Measurements from ENCODE around the gene MIAT. TPM values are rescaled to one million over a fixed set of nuclear protein-coding genes. Genes with fewer than 3 reads are reported as not detected.

MIAT gene
- polyA plus RNA-seq, 2 of the 4 experiments (the other 2 are of a cell fraction) = 1.5 to 2.2 TPM

DNA sequence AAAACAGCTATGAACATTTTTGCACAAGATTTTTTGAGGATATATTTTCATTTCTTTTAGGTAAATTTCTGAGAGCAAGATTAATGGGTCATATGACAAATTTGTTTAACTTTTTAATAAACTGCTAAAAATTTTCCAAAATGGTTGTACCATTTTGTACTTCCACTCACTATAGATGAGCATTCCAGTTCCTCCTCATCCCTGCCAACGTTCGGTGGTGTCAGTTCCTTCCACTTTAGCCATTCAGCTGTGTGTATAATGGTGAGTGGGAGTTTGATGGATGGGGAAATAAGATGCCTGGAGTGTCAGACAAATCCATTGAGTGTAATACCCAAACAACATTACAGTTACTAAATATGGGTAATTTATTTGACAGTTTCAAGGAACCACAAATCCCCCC is 49.7 kb downstream of the MIAT start:
- CTCF ChIA-PET = no interaction called here
- WGBS (ENCODE audit: missing lambda C conversion rate) = 89% methylated on average over 2 of the region's 2 CpGs
- ATAC-seq (no peak), DNase-seq (ENCODE audit: low read depth in 1 of 2, low spot score in 1 of 2) (peak in 1 of 2 experiments; percentile 27), FAIRE-seq (no peak)
- TF ChIP-seq, protein P1, sequence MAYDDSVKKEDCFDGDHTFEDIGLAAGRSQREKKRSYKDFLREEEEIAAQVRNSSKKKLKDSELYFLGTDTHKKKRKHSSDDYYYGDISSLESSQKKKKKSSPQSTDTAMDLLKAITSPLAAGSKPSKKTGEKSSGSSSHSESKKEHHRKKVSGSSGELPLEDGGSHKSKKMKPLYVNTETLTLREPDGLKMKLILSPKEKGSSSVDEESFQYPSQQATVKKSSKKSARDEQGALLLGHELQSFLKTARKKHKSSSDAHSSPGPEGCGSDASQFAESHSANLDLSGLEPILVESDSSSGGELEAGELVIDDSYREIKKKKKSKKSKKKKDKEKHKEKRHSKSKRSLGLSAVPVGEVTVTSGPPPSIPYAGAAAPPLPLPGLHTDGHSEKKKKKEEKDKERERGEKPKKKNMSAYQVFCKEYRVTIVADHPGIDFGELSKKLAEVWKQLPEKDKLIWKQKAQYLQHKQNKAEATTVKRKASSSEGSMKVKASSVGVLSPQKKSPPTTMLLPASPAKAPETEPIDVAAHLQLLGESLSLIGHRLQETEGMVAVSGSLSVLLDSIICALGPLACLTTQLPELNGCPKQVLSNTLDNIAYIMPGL (CRISPR knock-in tag; IDR thresholded peaks at IDR 0.05; ENCODE audit: borderline replicate concordance) = no peak
- no peak for TF ChIP-seq PHF8 (IDR thresholded peaks at IDR 0.05; ENCODE audit: borderline replicate concordance, low read depth)
- no peak for TF ChIP-seq ESRRA (IDR thresholded peaks at IDR 0.05; ENCODE audit: borderline replicate concordance, low read length)
- TF ChIP-seq MAFK (IDR thresholded peaks at IDR 0.05; ENCODE audit: partially characterized antibody) = no peak
- TF ChIP-seq, protein P2, sequence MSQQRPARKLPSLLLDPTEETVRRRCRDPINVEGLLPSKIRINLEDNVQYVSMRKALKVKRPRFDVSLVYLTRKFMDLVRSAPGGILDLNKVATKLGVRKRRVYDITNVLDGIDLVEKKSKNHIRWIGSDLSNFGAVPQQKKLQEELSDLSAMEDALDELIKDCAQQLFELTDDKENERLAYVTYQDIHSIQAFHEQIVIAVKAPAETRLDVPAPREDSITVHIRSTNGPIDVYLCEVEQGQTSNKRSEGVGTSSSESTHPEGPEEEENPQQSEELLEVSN (IDR thresholded peaks at IDR 0.05; ENCODE audit: borderline replicate concordance, low read depth) = no peak
- TF ChIP-seq KDM1A (IDR thresholded peaks at IDR 0.05; ENCODE audit: low read depth) = no peak
- TF ChIP-seq, protein P3, sequence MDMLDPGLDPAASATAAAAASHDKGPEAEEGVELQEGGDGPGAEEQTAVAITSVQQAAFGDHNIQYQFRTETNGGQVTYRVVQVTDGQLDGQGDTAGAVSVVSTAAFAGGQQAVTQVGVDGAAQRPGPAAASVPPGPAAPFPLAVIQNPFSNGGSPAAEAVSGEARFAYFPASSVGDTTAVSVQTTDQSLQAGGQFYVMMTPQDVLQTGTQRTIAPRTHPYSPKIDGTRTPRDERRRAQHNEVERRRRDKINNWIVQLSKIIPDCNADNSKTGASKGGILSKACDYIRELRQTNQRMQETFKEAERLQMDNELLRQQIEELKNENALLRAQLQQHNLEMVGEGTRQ (IDR thresholded peaks at IDR 0.05) = no peak
- no peak for TF ChIP-seq RARB (CRISPR knock-in tag; IDR thresholded peaks at IDR 0.05)
- no peak for TF ChIP-seq EP300 (IDR thresholded peaks at IDR 0.05)
- POLR2A ChIA-PET = no interaction called here
- Histone ChIP-seq H3K4me1 (peaks cover 14% of the 10 kb centered on the region; the same call in 2 of the 3 replicates), H3K9me3 (peaks cover 23% of the 10 kb centered on the region), H3K4me2 (no peak overlapping the region), H3K27ac (no peak overlapping the region), H3K4me3 (no peak overlapping the region)

GRCh38 chr22:26707581-26707980 is 50.2 kb downstream of the MIAT start:
- H3K4me3 ChIP-seq = no peak overlapping the region
- H3K4me1 ChIP-seq = peaks cover 14% of the 10 kb centered on the region; the same call in 2 of the 3 replicates
- FAIRE-seq = no peak
- ChIA-PET CTCF (interaction anchor here (0.8 kb wide), 1 partner anchor 33 kb away, joined by 3 read pairs; no protein-coding TSS in a partner anchor), POLR2A (no interaction called here)
- H3K4me2 ChIP-seq = no peak overlapping the region
- peaks cover 23% of the 10 kb centered on the region for H3K9me3 ChIP-seq
- TF ChIP-seq FOSL2 (IDR thresholded peaks at IDR 0.05) (no peak), FOSL2 (CRISPR knock-in tag; IDR thresholded peaks at IDR 0.05) (no peak), HOXB13 (CRISPR knock-in tag; IDR thresholded peaks at IDR 0.05; ENCODE audit: low read depth) (no peak), FOSB (CRISPR knock-in tag; IDR thresholded peaks at IDR 0.05) (no peak), ZC3H11A (IDR thresholded peaks at IDR 0.05) (no peak), FOXS1 (CRISPR knock-in tag; IDR thresholded peaks at IDR 0.05) (no peak), ZSCAN20 (CRISPR knock-in tag; IDR thresholded peaks at IDR 0.05) (no peak), HDAC2 (IDR thresholded peaks at IDR 0.05) (no peak), TFCP2L1 (CRISPR knock-in tag; IDR thresholded peaks at IDR 0.05) (no peak), ATOH8 (CRISPR knock-in tag; IDR thresholded peaks at IDR 0.05; ENCODE audit: low read depth) (no peak), NR3C1 (IDR thresholded peaks at IDR 0.05) (no peak), RNF2 (IDR thresholded peaks at IDR 0.05; ENCODE audit: borderline replicate concordance, low read depth) (no peak), CBX2 (IDR thresholded peaks at IDR 0.05; ENCODE audit: borderline replicate concordance, low read depth) (no peak), RFX5 (IDR thresholded peaks at IDR 0.05) (no peak), TP53 (CRISPR knock-in tag; IDR thresholded peaks at IDR 0.05) (no peak)
- no peak for ATAC-seq
- H3K27ac ChIP-seq = no peak overlapping the region
- WGBS (ENCODE audit: missing lambda C conversion rate) = 69% methylated on average over 2 of the region's 2 CpGs
- no peak for DNase-seq (ENCODE audit: low read depth in 1 of 2, low spot score in 1 of 2)

All from A549 (cell line).